ENCODE results near the gene SOWAHC.
"Not testable (repeated sequence)": the region's sequence is repeated elsewhere in the genome, so short reads cannot be mapped to it uniquely, and the experiment has no call there.

The SOWAHC gene

GRCh38 chr2:109613922-109614714 is at the start of gene SOWAHC, which contains the start of gene SEPTIN10:
TSS of gene SOWAHC (plus strand) at chr2:109614364. CDS start at chr2:109614490, 126 bp downstream.
TSS of gene SEPTIN10 (minus strand) at chr2:109613966. CDS start at chr2:109613827, 139 bp downstream.
- Mint-ChIP-seq H3K4me1 (no peaks in the 10 kb centered on the region), H3K27ac (no peak within 1 kb of the TSS), H3K9me3 (no peaks in the 10 kb centered on the region)

GRCh38 chr2:109575373-109575772 is 38.8 kb upstream of the SOWAHC start:
- no peak overlapping the region for H3K27ac Mint-ChIP-seq
- no peaks in the 10 kb centered on the region for H3K4me1 Mint-ChIP-seq
- ATAC-seq: no peak
- no peak for DNase-seq (ENCODE audit: low spot score in 2 of 2)
- no peak overlapping the region for H3K4me3 Mint-ChIP-seq
- no peaks in the 10 kb centered on the region for H3K9me3 Mint-ChIP-seq
- H3K36me3 Mint-ChIP-seq: no peaks in the 10 kb centered on the region

More at GRCh38 chr2:109613922-109614714, at the start of gene SOWAHC, which contains the start of gene SEPTIN10:
- Mint-ChIP-seq H3K4me3 (peak within 1 kb of the TSS; percentile 72), H3K36me3 (no peaks in the 10 kb centered on the region)
- DNase-seq (ENCODE audit: low spot score in 2 of 2) (peak; percentile 48 to 70), ATAC-seq (peak; percentile 86)

GRCh38 chr2:109577630-109578029 is 36.5 kb upstream of the SOWAHC start:
- not testable (repeated sequence) for H3K4me3 Mint-ChIP-seq; H3K9me3 Mint-ChIP-seq; DNase-seq (ENCODE audit: low spot score in 2 of 2); ATAC-seq; H3K36me3 Mint-ChIP-seq; H3K4me1 Mint-ChIP-seq; H3K27ac Mint-ChIP-seq

- Mint-ChIP-seq H3K27ac (no peak overlapping the region), H3K4me3 (no peak overlapping the region), H3K4me1 (no peaks in the 10 kb centered on the region), H3K36me3 (no peaks in the 10 kb centered on the region), H3K9me3 (no peaks in the 10 kb centered on the region)
- no peak for ATAC-seq
- DNase-seq (ENCODE audit: low spot score in 2 of 2): no peak
Observed at GRCh38 chr2:109582928-109583895, 31.0 kb upstream of the SOWAHC start.

GRCh38 chr2:109586687-109587086 is 27.5 kb upstream of the SOWAHC start:
- no peak overlapping the region for H3K4me3 Mint-ChIP-seq
- no peaks in the 10 kb centered on the region for H3K9me3 Mint-ChIP-seq
- H3K27ac Mint-ChIP-seq: no peak overlapping the region
- DNase-seq (ENCODE audit: low spot score in 2 of 2): no peak
- no peak for ATAC-seq
- no peaks in the 10 kb centered on the region for H3K36me3 Mint-ChIP-seq
- H3K4me1 Mint-ChIP-seq: no peaks in the 10 kb centered on the region

GRCh38 chr2:109591206-109591605 is 23.0 kb upstream of the SOWAHC start:
- Mint-ChIP-seq H3K4me1 (no peaks in the 10 kb centered on the region), H3K4me3 (no peak overlapping the region), H3K36me3 (no peaks in the 10 kb centered on the region), H3K9me3 (no peaks in the 10 kb centered on the region), H3K27ac (no peak overlapping the region)
- DNase-seq (ENCODE audit: low spot score in 2 of 2): no peak
- no peak for ATAC-seq

- Mint-ChIP-seq H3K27ac (no peak overlapping the region), H3K36me3 (no peaks in the 10 kb centered on the region), H3K9me3 (no peaks in the 10 kb centered on the region)
Observed at GRCh38 chr2:109592905-109593304, 21.3 kb upstream of the SOWAHC start.

GRCh38 chr2:109594246-109594885 is 19.8 kb upstream of the SOWAHC start:
- Mint-ChIP-seq H3K9me3 (no peaks in the 10 kb centered on the region), H3K36me3 (no peaks in the 10 kb centered on the region), H3K4me1 (no peaks in the 10 kb centered on the region), H3K4me3 (no peak overlapping the region), H3K27ac (no peak overlapping the region)
- ATAC-seq (no peak), DNase-seq (ENCODE audit: low spot score in 2 of 2) (no peak)

More at GRCh38 chr2:109592905-109593304, 21.3 kb upstream of the SOWAHC start:
- DNase-seq (ENCODE audit: low spot score in 2 of 2) (no peak), ATAC-seq (no peak)
- no peaks in the 10 kb centered on the region for H3K4me1 Mint-ChIP-seq
- no peak overlapping the region for H3K4me3 Mint-ChIP-seq

GRCh38 chr2:109595644-109596043 is 18.5 kb upstream of the SOWAHC start:
- DNase-seq (ENCODE audit: low spot score in 2 of 2) (no peak), ATAC-seq (no peak)
- Mint-ChIP-seq H3K4me1 (no peaks in the 10 kb centered on the region), H3K4me3 (no peak overlapping the region), H3K9me3 (no peaks in the 10 kb centered on the region), H3K36me3 (no peaks in the 10 kb centered on the region), H3K27ac (no peak overlapping the region)

- Mint-ChIP-seq H3K4me1 (no peaks in the 10 kb centered on the region), H3K9me3 (no peaks in the 10 kb centered on the region), H3K4me3 (no peak overlapping the region), H3K27ac (no peak overlapping the region), H3K36me3 (no peaks in the 10 kb centered on the region)
- DNase-seq (ENCODE audit: low spot score in 2 of 2) (no peak), ATAC-seq (no peak)
Observed at GRCh38 chr2:109597283-109597682, 16.9 kb upstream of the SOWAHC start.

- DNase-seq (ENCODE audit: low spot score in 2 of 2) (no peak), ATAC-seq (no peak)
- Mint-ChIP-seq H3K4me1 (no peaks in the 10 kb centered on the region), H3K27ac (no peak overlapping the region), H3K4me3 (no peak overlapping the region), H3K9me3 (no peaks in the 10 kb centered on the region), H3K36me3 (no peaks in the 10 kb centered on the region)
Observed at GRCh38 chr2:109601783-109602182, 12.4 kb upstream of the SOWAHC start.

- Mint-ChIP-seq H3K4me1 (no peaks in the 10 kb centered on the region), H3K9me3 (no peaks in the 10 kb centered on the region), H3K27ac (no peak overlapping the region), H3K36me3 (no peaks in the 10 kb centered on the region), H3K4me3 (no peak overlapping the region)
- no peak for ATAC-seq
- no peak for DNase-seq (ENCODE audit: low spot score in 2 of 2)
Observed at GRCh38 chr2:109602617-109603188, 11.5 kb upstream of the SOWAHC start.

- Mint-ChIP-seq H3K4me1 (no peaks in the 10 kb centered on the region), H3K4me3 (no peak overlapping the region), H3K27ac (no peak overlapping the region), H3K9me3 (no peaks in the 10 kb centered on the region), H3K36me3 (no peaks in the 10 kb centered on the region)
- ATAC-seq (peak; percentile 61), DNase-seq (ENCODE audit: low spot score in 2 of 2) (no peak)
Observed at GRCh38 chr2:109604597-109604996, 9.6 kb upstream of the SOWAHC start.

- Mint-ChIP-seq H3K4me3 (no peak overlapping the region), H3K9me3 (no peaks in the 10 kb centered on the region), H3K36me3 (no peaks in the 10 kb centered on the region), H3K27ac (no peak overlapping the region), H3K4me1 (no peaks in the 10 kb centered on the region)
- DNase-seq (ENCODE audit: low spot score in 2 of 2) (no peak), ATAC-seq (no peak)
Observed at GRCh38 chr2:109607766-109608165, 6.4 kb upstream of the SOWAHC start.
